ENCODE data around the gene TAS2R31.

- no peak for TF ChIP-seq EZH2 (IDR thresholded peaks at IDR 0.05; ENCODE audit: borderline replicate concordance, low read depth, low read length, severe bottlenecking)
- TF ChIP-seq POLR2AphosphoS5 (IDR thresholded peaks at IDR 0.05; ENCODE audit: insufficient read depth, low read depth, low read length), result no peak
- TF ChIP-seq, protein P1, sequence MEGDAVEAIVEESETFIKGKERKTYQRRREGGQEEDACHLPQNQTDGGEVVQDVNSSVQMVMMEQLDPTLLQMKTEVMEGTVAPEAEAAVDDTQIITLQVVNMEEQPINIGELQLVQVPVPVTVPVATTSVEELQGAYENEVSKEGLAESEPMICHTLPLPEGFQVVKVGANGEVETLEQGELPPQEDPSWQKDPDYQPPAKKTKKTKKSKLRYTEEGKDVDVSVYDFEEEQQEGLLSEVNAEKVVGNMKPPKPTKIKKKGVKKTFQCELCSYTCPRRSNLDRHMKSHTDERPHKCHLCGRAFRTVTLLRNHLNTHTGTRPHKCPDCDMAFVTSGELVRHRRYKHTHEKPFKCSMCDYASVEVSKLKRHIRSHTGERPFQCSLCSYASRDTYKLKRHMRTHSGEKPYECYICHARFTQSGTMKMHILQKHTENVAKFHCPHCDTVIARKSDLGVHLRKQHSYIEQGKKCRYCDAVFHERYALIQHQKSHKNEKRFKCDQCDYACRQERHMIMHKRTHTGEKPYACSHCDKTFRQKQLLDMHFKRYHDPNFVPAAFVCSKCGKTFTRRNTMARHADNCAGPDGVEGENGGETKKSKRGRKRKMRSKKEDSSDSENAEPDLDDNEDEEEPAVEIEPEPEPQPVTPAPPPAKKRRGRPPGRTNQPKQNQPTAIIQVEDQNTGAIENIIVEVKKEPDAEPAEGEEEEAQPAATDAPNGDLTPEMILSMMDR (IDR thresholded peaks at IDR 0.05; ENCODE audit: extremely low read depth in 1 of 2, insufficient read depth in 1 of 2, low read depth in 1 of 2, low read length in 2 of 2), result no peak
- TF ChIP-seq MYC (IDR thresholded peaks at IDR 0.05; ENCODE audit: low read depth, low read length), result no peak
- no peak for TF ChIP-seq POLR2A (IDR thresholded peaks at IDR 0.05; ENCODE audit: low read depth, low read length)
- no peak for TF ChIP-seq MAX (IDR thresholded peaks at IDR 0.05; ENCODE audit: insufficient read depth, insufficient read length)
- no peak for TF ChIP-seq JUN (IDR thresholded peaks at IDR 0.05; ENCODE audit: borderline replicate concordance, insufficient read depth, insufficient read length, low read depth)
Measured at GRCh38 chr12:11078246-11078645, 47.0 kb upstream of the TAS2R31 start.

Measured in endothelial cell of umbilical vein (primary cell).